ENCODE data around the gene ENOSF1. TPM values are rescaled to one million over a fixed set of nuclear protein-coding genes. Genes with fewer than 3 reads are reported as not detected.

The ENOSF1 gene
- total and polyA plus RNA-seq, 2 of the 13 experiments (the other 11 are each of a cell fraction or from before 2014, with no cell fraction given), result 37.6 to 40.1 TPM

GRCh38 chr18:657311-658000 lies 55.0 kb downstream of the ENOSF1 start, which contains the start of gene TYMS (continued):
- TF ChIP-seq AHDC1 (CRISPR knock-in tag; IDR thresholded peaks at IDR 0.05; ENCODE audit: borderline replicate concordance), result no peak
- TF ChIP-seq ELK4 (CRISPR knock-in tag; IDR thresholded peaks at IDR 0.05; ENCODE audit: borderline replicate concordance), result no peak
- 0 out of 2 replicates have a peak, but pooled peaks have one; percentile 48 for TF ChIP-seq MIER3 (CRISPR knock-in tag; IDR thresholded peaks at IDR 0.05; ENCODE audit: borderline replicate concordance)
- TF ChIP-seq TBX3 (IDR thresholded peaks at IDR 0.05; ENCODE audit: borderline replicate concordance), result no peak
- no peak for TF ChIP-seq USF2 (IDR thresholded peaks at IDR 0.05; ENCODE audit: low read depth, low read length)
- TF ChIP-seq USF2 (CRISPR knock-in tag; IDR thresholded peaks at IDR 0.05; ENCODE audit: borderline replicate concordance), result no peak
- TF ChIP-seq MXD4 (CRISPR knock-in tag; IDR thresholded peaks at IDR 0.05), result no peak
- TF ChIP-seq TOE1 (CRISPR knock-in tag; IDR thresholded peaks at IDR 0.05), result no peak
- TF ChIP-seq ZBTB40 (IDR thresholded peaks at IDR 0.05), result no peak
- TF ChIP-seq ZBTB40 (CRISPR knock-in tag; IDR thresholded peaks at IDR 0.05), result no peak

All from HepG2 (cell line).